GM10266 (cell line): Measurements from ENCODE around the gene MTA1.

Experiments
- DNase-seq: peaks from one replicate; pipeline ENCODE4 v3.0.0; 2012; ENCODE audit errors: extremely low spot score
- CTCF ChIP-seq: IDR thresholded peaks from 2 replicates; pipeline ENCODE4 v1.5.1; 2012; ENCODE audit warnings: mild to moderate bottlenecking, low read depth; ENCODE audit not compliant: control insufficient read depth, insufficient read depth; ENCODE audit errors: missing control alignments

MTA1 gene

GRCh38 chr14:105411017-105411941 lies 8.3 kb upstream of the MTA1 start:
- TF ChIP-seq CTCF, result no peak
- DNase-seq, result peak; percentile 90

GRCh38 chr14:105411985-105412770 lies 7.4 kb upstream of the MTA1 start:
- peak; percentile 36 for DNase-seq
- TF ChIP-seq CTCF, result no peak

GRCh38 chr14:105412771-105413543 lies 6.7 kb upstream of the MTA1 start:
- TF ChIP-seq CTCF, result no peak
- no peak for DNase-seq

GRCh38 chr14:105413544-105413886 lies 6.1 kb upstream of the MTA1 start:
- TF ChIP-seq CTCF, result no peak
- DNase-seq, result no peak

GRCh38 chr14:105414456-105415371 lies 4.9 kb upstream of the MTA1 start:
- TF ChIP-seq CTCF, result peak; percentile 71
- DNase-seq, result peak; percentile 92

GRCh38 chr14:105415481-105416428 lies 3.9 kb upstream of the MTA1 start:
- no peak for DNase-seq

More at GRCh38 chr14:105415481-105416428, 3.9 kb upstream of the MTA1 start:
- TF ChIP-seq CTCF, result no peak
